RWPE1 (cell line): Measurements from ENCODE around the gene LRRC23.
A peak's percentile ranks its signal among the peaks of the same experiment; 100 is the strongest.

ENCODE experiments used
- CTCF ChIA-PET: fragments of 350-600 bp; sonication (Branson Sonifier 250); formaldehyde crosslinking; extraction: SDS; loops from one replicate; lab custom pipeline; 2021; lab: Yijun Ruan, JAX
- POLR2A ChIA-PET: fragments of 400-600 bp; formaldehyde crosslinking; extraction: SDS; loops from one replicate; lab custom pipeline; 2020; ENCODE audit warnings: antibody characterized with exemption; ENCODE audit not compliant: low non-redundant PET; lab: Yijun Ruan, JAX
- DNase-seq: peaks from one replicate; pipeline ENCODE4 v3.0.0; 2012; ENCODE audit warnings: low spot score
- H3K27ac ChIP-seq: fragments of 450-650 bp; 2 replicates; pipeline ENCODE4 v1.5.1; 2017
- TF ChIP-seq, protein P1 (sequence below): fragments of 450-650 bp; conservative IDR thresholded peaks from 2 replicates; pipeline ENCODE4 v1.5.1; 2017; ENCODE audit warnings: low read depth, mild to moderate bottlenecking

Gene LRRC23

DNA sequence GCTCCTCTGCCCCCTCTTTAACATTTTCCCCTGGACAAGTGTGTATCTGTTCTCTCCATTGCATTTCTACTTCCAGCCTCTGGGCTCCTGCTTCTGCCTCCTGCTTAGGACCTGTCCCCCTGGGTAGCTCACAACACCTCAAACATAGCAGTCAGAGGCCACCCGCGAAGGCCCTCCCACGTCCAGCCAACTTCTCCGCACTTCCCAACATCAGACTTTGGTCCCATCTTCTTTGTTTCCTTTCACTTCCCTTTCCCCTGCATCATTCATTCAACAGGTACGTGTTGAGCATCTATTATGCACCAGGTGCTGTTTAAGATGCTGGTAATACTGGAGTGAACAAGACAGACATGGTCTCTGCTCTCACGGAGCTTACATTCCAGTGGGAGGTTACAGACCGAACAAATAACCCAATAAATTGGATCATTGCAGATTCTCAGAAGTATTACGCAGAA, 42.3 kb downstream of the LRRC23 start:
- POLR2A ChIA-PET = interaction anchor here (0.5 to 2.4 kb wide), 5 partner anchors 11 to 161 kb away, joined by 3 to 12 read pairs (median 4); no protein-coding TSS in a partner anchor
- CTCF ChIA-PET = interaction anchor here (0.6 to 1.2 kb wide), 5 partner anchors 13 to 144 kb away, joined by 3 to 5 read pairs (median 3); no protein-coding TSS in a partner anchor
- TF ChIP-seq, protein P1, sequence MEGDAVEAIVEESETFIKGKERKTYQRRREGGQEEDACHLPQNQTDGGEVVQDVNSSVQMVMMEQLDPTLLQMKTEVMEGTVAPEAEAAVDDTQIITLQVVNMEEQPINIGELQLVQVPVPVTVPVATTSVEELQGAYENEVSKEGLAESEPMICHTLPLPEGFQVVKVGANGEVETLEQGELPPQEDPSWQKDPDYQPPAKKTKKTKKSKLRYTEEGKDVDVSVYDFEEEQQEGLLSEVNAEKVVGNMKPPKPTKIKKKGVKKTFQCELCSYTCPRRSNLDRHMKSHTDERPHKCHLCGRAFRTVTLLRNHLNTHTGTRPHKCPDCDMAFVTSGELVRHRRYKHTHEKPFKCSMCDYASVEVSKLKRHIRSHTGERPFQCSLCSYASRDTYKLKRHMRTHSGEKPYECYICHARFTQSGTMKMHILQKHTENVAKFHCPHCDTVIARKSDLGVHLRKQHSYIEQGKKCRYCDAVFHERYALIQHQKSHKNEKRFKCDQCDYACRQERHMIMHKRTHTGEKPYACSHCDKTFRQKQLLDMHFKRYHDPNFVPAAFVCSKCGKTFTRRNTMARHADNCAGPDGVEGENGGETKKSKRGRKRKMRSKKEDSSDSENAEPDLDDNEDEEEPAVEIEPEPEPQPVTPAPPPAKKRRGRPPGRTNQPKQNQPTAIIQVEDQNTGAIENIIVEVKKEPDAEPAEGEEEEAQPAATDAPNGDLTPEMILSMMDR = no peak
- DNase-seq = no peak
- peak overlapping the region; percentile 97 for H3K27ac ChIP-seq

DNA sequence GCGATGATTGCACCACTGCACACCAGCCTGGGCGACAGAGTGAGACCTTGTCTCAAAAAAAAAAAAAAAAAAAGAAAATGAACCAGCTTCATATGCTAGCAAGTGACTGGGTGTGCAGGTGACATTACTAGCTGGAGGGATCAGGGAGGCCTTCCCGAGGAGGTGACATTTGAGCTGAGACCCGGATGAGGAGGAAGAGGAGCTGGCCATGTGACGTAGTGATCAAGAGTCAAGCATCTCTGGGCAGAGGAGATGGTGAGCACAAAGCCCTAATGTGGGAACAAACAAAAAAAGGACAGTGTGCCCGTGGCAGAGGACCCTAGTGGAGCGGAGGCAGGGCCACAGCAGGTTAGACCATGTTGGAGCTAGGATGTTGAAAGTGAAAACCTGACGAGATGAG, 43.0 kb downstream of the LRRC23 start:
- no peak overlapping the region for H3K27ac ChIP-seq
- POLR2A ChIA-PET = interaction anchor here (0.7 kb wide), 1 partner anchor 17 kb away, joined by 3 read pairs; no protein-coding TSS in a partner anchor
- DNase-seq = no peak
- TF ChIP-seq, protein P1 = no peak
- CTCF ChIA-PET = interaction anchor here (1.0 to 1.2 kb wide), 2 partner anchors 17 to 23 kb away, joined by 4 to 5 read pairs; no protein-coding TSS in a partner anchor

DNA sequence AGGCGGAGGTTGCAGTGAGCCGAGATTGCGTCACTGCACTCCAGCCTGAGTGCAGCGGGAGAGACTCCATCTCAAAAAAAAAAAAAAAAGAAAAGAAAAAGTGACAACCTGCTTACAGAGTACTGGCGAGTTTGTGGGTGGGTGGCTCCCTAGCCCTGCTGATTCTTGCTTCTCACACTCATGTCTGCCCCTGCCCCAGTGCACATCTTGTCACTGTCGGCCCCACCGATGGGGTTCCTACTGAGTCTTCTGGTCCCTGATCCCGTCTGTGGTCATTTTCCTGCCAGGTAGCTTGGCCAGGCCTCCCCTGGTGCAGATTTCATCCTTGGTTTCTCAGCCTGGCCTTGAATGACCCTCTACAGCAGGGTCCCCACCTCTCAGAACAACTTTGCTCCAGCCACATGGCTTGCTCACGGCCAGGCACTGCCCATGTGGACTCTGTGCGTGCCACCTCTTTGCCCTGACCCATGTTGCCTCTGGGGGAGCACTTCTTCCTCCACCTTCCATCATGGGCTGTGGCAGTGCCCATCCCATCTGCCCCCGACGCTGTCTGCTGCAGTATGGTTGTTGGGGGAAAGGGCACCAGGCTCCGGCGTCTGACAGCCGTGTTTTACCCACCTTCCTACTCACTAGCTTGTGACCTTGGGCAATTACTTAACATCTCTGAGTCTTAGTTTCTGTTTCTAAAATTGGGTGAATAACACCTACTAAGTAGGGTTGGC, 44.4 kb downstream of the LRRC23 start:
- DNase-seq = no peak
- POLR2A ChIA-PET = interaction anchor here (0.6 to 0.7 kb wide), 2 partner anchors 13 to 52 kb away, joined by 3 read pairs; no protein-coding TSS in a partner anchor
- no peak overlapping the region for H3K27ac ChIP-seq
- TF ChIP-seq, protein P1 = no peak
- CTCF ChIA-PET = interaction anchor here (1.0 to 1.1 kb wide), 2 partner anchors 13 to 76 kb away, joined by 3 to 6 read pairs; no protein-coding TSS in a partner anchor

DNA sequence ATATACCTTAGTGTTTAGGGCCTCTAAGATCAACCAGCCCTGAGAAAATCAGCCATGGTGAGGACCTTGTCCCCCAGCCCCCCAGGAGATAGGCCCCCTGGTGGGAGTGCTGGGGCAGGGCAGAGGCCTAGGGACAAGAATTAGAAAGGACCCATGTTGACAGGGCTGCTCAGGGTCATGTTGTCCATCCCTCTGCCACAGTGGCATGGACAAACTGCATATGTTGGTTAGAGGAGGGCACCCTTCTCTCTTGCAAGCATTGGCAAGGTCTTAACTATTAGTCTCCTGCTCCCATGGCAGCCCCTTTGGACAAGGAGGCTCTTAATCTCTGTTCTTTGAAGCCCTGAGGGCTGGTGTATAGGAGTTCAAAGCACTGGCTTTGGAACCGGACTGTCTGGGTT, 45.8 kb downstream of the LRRC23 start:
- no peak overlapping the region for H3K27ac ChIP-seq
- DNase-seq = no peak
- TF ChIP-seq, protein P1 = no peak
- ChIA-PET CTCF (interaction anchor here (0.6 kb wide), 2 partner anchors 10 to 53 kb away, joined by 3 read pairs; no protein-coding TSS in a partner anchor), POLR2A (interaction anchor here (0.6 kb wide), 1 partner anchor 36 kb away, joined by 3 read pairs; no protein-coding TSS in a partner anchor)

DNA sequence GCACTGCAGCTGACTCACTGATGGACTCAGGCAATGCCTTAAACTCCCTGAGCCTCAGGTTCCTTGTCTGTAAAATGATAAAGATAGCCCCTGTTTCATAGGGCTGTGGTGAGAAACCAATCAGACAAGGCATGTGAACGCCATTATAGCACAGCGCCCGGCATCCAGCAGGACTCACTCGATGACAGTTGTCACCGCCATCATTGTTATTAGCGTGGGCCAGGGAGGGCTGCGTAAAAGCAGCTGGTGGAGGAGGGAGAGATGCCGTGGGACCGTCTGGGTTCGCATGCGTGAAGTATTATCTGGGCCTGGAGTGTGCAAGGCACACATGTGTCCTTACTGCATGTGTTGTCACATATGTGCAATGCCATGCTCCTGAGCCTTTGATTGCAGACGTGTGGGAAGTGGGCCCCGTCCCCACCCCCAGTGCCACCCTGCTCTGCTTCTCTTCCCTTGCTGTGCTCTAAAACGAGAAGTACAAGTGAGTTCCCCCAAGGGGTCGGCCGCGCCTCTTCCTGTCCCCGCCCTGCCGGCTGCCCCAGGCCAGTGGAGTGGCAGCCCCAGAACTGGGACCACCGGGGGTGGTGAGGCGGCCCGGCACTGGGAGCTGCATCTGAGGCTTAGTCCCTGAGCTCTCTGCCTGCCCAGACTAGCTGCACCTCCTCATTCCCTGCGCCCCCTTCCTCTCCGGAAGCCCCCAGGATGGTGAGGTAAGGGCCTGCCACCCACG, 46.4 kb downstream of the LRRC23 start, which contains the start of gene PTPN6:
Gene PTPN6, plus strand, starts transcription at position 546 of the 730 bp plus-strand sequence. Its CDS starts 157 bp downstream, at position 703.
- ChIA-PET POLR2A (no interaction called here), CTCF (no interaction called here)
- DNase-seq = no peak
- H3K27ac ChIP-seq = no peak within 1 kb of the TSS
- TF ChIP-seq, protein P1 = no peak
